GM18526 (cell line): Measurements from ENCODE around the gene APOM.
A peak's percentile ranks its signal among the peaks of the same experiment; 100 is the strongest.

Experiments used
- POLR2A ChIP-seq: IDR thresholded peaks from 3 replicates; pipeline ENCODE4 v1.6.1; 2011; ENCODE audit not compliant: insufficient read length; ENCODE audit errors: extremely low read depth

The APOM gene

GRCh38 chr6:31642798-31643570, 12.7 kb upstream of the APOM start:
- no peak for TF ChIP-seq POLR2A

- TF ChIP-seq POLR2A = no peak
Observed at GRCh38 chr6:31643818-31644454, 11.8 kb upstream of the APOM start.

- no peak for TF ChIP-seq POLR2A
Observed at GRCh38 chr6:31645325-31645724, 10.4 kb upstream of the APOM start.

- TF ChIP-seq POLR2A = no peak
Observed at GRCh38 chr6:31651602-31652191, 4.0 kb upstream of the APOM start.

GRCh38 chr6:31652925-31653724, 2.6 kb upstream of the APOM start:
- TF ChIP-seq POLR2A = peak; percentile 19

- no peak for TF ChIP-seq POLR2A
Observed at GRCh38 chr6:31654574-31655348, 933 bp upstream of the APOM start.

GRCh38 chr6:31657406-31658157, 1.9 kb downstream of the APOM start:
- TF ChIP-seq POLR2A = no peak

- no peak for TF ChIP-seq POLR2A
Observed at GRCh38 chr6:31658158-31658688, 2.5 kb downstream of the APOM start.

- no peak for TF ChIP-seq POLR2A
Observed at GRCh38 chr6:31658983-31659648, 3.4 kb downstream of the APOM start.

- TF ChIP-seq POLR2A = no peak
Observed at GRCh38 chr6:31659649-31660380, 4.1 kb downstream of the APOM start.

GRCh38 chr6:31660381-31661261, 4.9 kb downstream of the APOM start, which contains the start of gene C6orf47:
Gene C6orf47 (minus strand): TSS chr6:31660778. CDS start chr6:31659947, 831 bp downstream.
- TF ChIP-seq POLR2A = peak; percentile 89

GRCh38 chr6:31661262-31662123, 5.8 kb downstream of the APOM start:
- TF ChIP-seq POLR2A = no peak
